ENCODE data around the gene SLAMF7.
"Not testable (repeated sequence)": the region's sequence is repeated elsewhere in the genome, so short reads cannot be mapped to it uniquely, and the experiment has no call there.

The SLAMF7 gene

GRCh38 chr1:160780398-160780755 lies 41.3 kb downstream of the SLAMF7 start:
- TF ChIP-seq ZFX (IDR thresholded peaks at IDR 0.05): no peak
- TF ChIP-seq, protein P1, sequence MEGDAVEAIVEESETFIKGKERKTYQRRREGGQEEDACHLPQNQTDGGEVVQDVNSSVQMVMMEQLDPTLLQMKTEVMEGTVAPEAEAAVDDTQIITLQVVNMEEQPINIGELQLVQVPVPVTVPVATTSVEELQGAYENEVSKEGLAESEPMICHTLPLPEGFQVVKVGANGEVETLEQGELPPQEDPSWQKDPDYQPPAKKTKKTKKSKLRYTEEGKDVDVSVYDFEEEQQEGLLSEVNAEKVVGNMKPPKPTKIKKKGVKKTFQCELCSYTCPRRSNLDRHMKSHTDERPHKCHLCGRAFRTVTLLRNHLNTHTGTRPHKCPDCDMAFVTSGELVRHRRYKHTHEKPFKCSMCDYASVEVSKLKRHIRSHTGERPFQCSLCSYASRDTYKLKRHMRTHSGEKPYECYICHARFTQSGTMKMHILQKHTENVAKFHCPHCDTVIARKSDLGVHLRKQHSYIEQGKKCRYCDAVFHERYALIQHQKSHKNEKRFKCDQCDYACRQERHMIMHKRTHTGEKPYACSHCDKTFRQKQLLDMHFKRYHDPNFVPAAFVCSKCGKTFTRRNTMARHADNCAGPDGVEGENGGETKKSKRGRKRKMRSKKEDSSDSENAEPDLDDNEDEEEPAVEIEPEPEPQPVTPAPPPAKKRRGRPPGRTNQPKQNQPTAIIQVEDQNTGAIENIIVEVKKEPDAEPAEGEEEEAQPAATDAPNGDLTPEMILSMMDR (conservative IDR thresholded peaks at IDR 0.05): peak; percentile 42
- H3K27ac ChIP-seq: no peak overlapping the region

DNA sequence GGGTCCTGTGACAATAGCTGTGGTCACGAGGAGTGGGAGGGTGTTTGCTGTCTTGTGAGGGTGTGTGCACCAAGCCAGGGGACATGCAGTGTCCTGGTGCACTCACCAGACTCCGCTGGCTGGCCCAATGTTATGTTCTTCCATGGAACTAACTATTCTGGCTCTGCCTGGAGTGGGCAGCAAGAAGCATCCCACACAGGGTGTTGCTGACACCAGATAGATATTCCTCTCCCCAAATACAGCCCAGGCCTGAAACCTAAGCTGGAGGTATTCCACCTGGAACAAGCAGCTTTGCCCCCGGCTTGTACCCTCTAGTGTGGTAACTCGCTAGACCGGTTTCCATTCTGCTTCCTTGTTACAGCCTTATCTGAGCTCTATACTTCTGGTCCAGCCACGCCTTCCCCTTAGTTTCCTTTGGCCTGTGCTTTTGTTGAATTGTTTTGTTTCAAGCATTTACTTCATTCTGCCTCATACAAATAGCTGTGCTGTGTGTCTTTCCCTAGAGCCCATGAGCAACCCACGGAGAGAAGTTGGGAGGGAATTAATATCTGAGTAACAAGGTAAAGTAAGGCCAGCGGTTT lies 42.2 kb downstream of the SLAMF7 start:
- H3K27ac ChIP-seq: peak overlapping the region; percentile 52
- TF ChIP-seq, protein P1 (conservative IDR thresholded peaks at IDR 0.05): no peak
- no peak for TF ChIP-seq ZFX (IDR thresholded peaks at IDR 0.05)

DNA sequence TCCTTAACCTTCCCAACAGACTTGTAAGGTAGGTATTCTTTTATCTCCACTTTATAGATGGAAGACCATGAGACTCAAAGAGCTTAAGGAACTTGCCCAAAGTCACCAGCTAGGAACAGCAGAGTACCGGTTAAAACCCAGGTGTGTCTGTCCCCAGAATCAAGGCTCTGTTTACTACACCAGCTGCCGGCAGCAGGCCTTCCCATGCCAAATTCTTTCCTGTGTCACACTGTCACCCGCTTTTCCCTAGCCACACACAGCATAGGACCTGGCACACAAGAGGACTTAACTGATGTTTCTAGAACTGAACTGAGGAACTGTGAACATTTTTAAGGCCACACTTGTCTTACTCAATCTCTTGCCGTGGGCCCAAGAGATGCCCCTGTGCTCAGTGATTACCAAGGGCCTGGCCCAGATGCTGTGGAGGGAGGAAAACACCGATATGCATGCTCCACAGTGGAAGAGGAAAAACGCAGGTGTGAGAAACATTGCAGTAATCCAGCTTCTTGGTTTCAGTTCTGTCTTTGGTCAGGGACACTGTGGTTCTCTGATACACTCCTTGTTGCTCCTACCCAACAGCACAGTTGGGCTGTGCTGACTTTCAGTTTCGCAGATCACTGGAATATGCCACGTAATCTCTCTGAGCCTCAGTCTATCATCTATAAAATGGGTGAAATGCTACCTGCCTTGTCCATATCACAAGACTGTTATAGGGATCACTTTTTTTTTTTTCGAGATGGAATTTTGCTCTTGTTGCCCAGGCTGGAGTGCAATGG lies 43.1 kb downstream of the SLAMF7 start:
- TF ChIP-seq ZFX (IDR thresholded peaks at IDR 0.05): no peak
- TF ChIP-seq, protein P1 (conservative IDR thresholded peaks at IDR 0.05): no peak
- peak overlapping the region; percentile 52 for H3K27ac ChIP-seq

GRCh38 chr1:160782988-160783765 lies 44.1 kb downstream of the SLAMF7 start:
- not testable (repeated sequence) for H3K27ac ChIP-seq

- TF ChIP-seq, protein P1 (conservative IDR thresholded peaks at IDR 0.05): no peak
- TF ChIP-seq ZFX (IDR thresholded peaks at IDR 0.05): no peak
- H3K27ac ChIP-seq: no peak overlapping the region
Observed at GRCh38 chr1:160789051-160789701, 50.1 kb downstream of the SLAMF7 start.

DNA sequence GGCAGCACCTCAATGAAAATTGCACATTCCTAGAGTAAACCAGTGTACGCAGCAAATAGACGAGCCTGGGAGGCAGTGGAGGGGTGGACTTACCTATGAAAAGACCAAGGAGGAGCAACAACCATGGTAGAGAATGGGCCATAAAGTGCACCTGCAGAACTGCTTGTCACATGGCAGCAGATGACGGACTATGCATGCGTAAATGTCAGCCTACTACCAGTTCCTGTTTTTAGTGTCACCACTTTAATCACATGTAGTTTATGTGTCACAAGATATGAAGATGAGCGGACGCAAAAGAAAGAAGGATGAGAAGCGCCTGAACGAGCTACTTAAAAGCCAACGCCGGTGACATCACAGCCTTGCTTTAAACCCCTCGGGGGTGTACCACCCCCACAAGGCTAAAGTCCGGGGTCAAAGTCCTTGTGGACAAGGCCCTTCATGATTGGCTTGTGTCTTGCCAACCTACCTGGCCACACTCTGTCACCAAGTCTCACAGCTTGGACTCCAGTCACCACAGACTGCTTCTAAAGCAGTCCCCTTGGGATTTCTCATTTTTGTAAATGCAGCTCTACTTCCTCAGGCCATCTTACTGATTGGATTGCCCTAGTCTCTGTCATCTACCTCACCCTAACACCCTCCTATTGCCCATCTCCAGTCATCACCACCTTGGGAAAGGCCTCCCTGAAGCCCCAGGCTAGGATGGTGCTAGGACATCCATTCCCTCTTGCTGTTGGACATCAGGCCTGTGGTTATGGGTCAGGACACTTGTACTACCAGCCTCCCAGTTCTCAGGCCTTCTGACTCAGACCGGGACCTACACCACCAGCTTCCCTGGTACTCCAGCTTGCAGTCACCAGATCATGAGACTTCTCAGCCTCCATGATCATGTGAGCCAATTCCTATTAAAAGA lies 50.9 kb downstream of the SLAMF7 start:
- no peak overlapping the region for H3K27ac ChIP-seq
- TF ChIP-seq ZFX (IDR thresholded peaks at IDR 0.05): no peak

- TF ChIP-seq, protein P1 (conservative IDR thresholded peaks at IDR 0.05): no peak
- no peak for TF ChIP-seq ZFX (IDR thresholded peaks at IDR 0.05)
- H3K27ac ChIP-seq: no peak overlapping the region
Observed at GRCh38 chr1:160794376-160794775, 55.3 kb downstream of the SLAMF7 start.

All from C4-2B (cell line).